Activated CD8-positive, alpha-beta T cell treated with anti-CD3 and anti-CD28 coated beads for 36 hours (primary cell): ENCODE data around the gene HCLS1. TPM values are rescaled to one million over a fixed set of nuclear protein-coding genes. Genes with fewer than 3 reads are reported as not detected.

Experiments
- ATAC-seq: fragments of 200-7000 bp; cut with Tn5 transposase; one replicate; pipeline ENCODE4 v1.10.0; 2021; ENCODE audit warnings: mild to moderate bottlenecking, moderate library complexity
- CTCF ChIA-PET: fragments of 350-600 bp; sonication (Branson Sonifier 250); formaldehyde crosslinking; loops from one replicate; lab custom pipeline; 2021; ENCODE audit warnings: antibody characterized with exemption; lab: Charles Lee
- POLR2A ChIA-PET: fragments of 350-600 bp; sonication (Branson Sonifier 250); formaldehyde crosslinking; loops from one replicate; lab custom pipeline; 2021; ENCODE audit warnings: antibody characterized with exemption; lab: Charles Lee
- DNase-seq: peaks from one replicate; pipeline ENCODE4 v3.0.0-alpha.2; 2020
- H3K27ac Mint-ChIP-seq: one replicate; pipeline ENCODE4 v1.8.0; 2021; ENCODE audit warnings: mild to moderate bottlenecking, mixed read lengths
- H3K27me3 Mint-ChIP-seq: one replicate; pipeline ENCODE4 v1.8.0; 2021; ENCODE audit warnings: mixed read lengths
- H3K36me3 Mint-ChIP-seq: one replicate; pipeline ENCODE4 v1.8.0; 2021; ENCODE audit warnings: low read depth, mixed read lengths
- H3K4me1 Mint-ChIP-seq: one replicate; pipeline ENCODE4 v1.8.0; 2021; ENCODE audit warnings: low read depth, mixed read lengths
- H3K4me3 Mint-ChIP-seq: one replicate; pipeline ENCODE4 v1.8.0; 2021; ENCODE audit warnings: mild to moderate bottlenecking, moderate library complexity, mixed read lengths
- H3K9me3 Mint-ChIP-seq: one replicate; pipeline ENCODE4 v1.8.0; 2021; ENCODE audit warnings: mixed read lengths
- intact Hi-C: fragments of 100-400 bp; cut with micrococcal nuclease; formaldehyde crosslinking; loops from one replicate; pipeline ENCODE4 v1.10.0; 2022
- total RNA-seq, 2 experiments: library from RNA; stranded (reverse); gene quantifications; one replicate each; pipeline ENCODE4 v1.2.3, GENCODE V29; 2021
- TF ChIP-seq, protein P1 (sequence below): fragments of 200-600 bp; IDR thresholded peaks from one replicate; pipeline ENCODE4 v1.8.0; 2022; ENCODE audit warnings: antibody characterized with exemption, mild to moderate bottlenecking

Gene HCLS1, protein sequence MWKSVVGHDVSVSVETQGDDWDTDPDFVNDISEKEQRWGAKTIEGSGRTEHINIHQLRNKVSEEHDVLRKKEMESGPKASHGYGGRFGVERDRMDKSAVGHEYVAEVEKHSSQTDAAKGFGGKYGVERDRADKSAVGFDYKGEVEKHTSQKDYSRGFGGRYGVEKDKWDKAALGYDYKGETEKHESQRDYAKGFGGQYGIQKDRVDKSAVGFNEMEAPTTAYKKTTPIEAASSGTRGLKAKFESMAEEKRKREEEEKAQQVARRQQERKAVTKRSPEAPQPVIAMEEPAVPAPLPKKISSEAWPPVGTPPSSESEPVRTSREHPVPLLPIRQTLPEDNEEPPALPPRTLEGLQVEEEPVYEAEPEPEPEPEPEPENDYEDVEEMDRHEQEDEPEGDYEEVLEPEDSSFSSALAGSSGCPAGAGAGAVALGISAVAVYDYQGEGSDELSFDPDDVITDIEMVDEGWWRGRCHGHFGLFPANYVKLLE
- total RNA-seq, result 100 to 1,000 TPM; 196 to 199 TPM

GRCh38 chr3:121660356-121661171, at the start of gene HCLS1:
Gene HCLS1 (minus strand): TSS chr3:121660903. CDS start chr3:121658347, 2,556 bp downstream.
- peak within 1 kb of the TSS; percentile 98 for H3K4me3 Mint-ChIP-seq
- CTCF ChIA-PET, result interaction anchor here (0.6 to 1.4 kb wide), 3 partner anchors 12 to 59 kb away, joined by 3 to 4 read pairs (median 3); no protein-coding TSS in a partner anchor
- no peaks in the 10 kb centered on the region for H3K27me3 Mint-ChIP-seq
- DNase-seq (peak; percentile 79), ATAC-seq (peak; percentile 86)
- intact Hi-C loops, result loop anchor here (2.0 kb wide), 1 partner anchor 88 kb away; the partner anchor contains the start of gene GOLGB1
- POLR2A ChIA-PET, result interaction anchor here (0.7 to 1.8 kb wide), 11 partner anchors 9 to 172 kb away, joined by 3 to 6 read pairs (median 3); partner anchors contain the start of genes GOLGB1 and POLQ
- TF ChIP-seq, protein P1, sequence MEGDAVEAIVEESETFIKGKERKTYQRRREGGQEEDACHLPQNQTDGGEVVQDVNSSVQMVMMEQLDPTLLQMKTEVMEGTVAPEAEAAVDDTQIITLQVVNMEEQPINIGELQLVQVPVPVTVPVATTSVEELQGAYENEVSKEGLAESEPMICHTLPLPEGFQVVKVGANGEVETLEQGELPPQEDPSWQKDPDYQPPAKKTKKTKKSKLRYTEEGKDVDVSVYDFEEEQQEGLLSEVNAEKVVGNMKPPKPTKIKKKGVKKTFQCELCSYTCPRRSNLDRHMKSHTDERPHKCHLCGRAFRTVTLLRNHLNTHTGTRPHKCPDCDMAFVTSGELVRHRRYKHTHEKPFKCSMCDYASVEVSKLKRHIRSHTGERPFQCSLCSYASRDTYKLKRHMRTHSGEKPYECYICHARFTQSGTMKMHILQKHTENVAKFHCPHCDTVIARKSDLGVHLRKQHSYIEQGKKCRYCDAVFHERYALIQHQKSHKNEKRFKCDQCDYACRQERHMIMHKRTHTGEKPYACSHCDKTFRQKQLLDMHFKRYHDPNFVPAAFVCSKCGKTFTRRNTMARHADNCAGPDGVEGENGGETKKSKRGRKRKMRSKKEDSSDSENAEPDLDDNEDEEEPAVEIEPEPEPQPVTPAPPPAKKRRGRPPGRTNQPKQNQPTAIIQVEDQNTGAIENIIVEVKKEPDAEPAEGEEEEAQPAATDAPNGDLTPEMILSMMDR, result peak; percentile 20
- peaks cover 53% of the 10 kb centered on the region for H3K36me3 Mint-ChIP-seq
- H3K9me3 Mint-ChIP-seq, result no peaks in the 10 kb centered on the region
- peaks cover 49% of the 10 kb centered on the region for H3K4me1 Mint-ChIP-seq
- H3K27ac Mint-ChIP-seq, result peak within 1 kb of the TSS; percentile 99

- TF ChIP-seq, protein P1, result no peak
- CTCF ChIA-PET, result no interaction called here
- Mint-ChIP-seq H3K4me1 (peaks cover 10% of the 10 kb centered on the region), H3K9me3 (no peaks in the 10 kb centered on the region), H3K27ac (no peak overlapping the region), H3K27me3 (no peaks in the 10 kb centered on the region), H3K36me3 (peaks cover 32% of the 10 kb centered on the region), H3K4me3 (no peak overlapping the region)
- no peak for DNase-seq
- ATAC-seq, result no peak
- POLR2A ChIA-PET, result no interaction called here
- intact Hi-C loops, result no loop called here
Measured at GRCh38 chr3:121710347-121710746, 49.6 kb upstream of the HCLS1 start.

- peaks cover 33% of the 10 kb centered on the region for H3K36me3 Mint-ChIP-seq
- POLR2A ChIA-PET, result no interaction called here
- TF ChIP-seq, protein P1, result no peak
- DNase-seq (no peak), ATAC-seq (no peak)
- H3K4me1 Mint-ChIP-seq, result peaks cover 10% of the 10 kb centered on the region
- H3K27me3 Mint-ChIP-seq, result no peaks in the 10 kb centered on the region
- no peaks in the 10 kb centered on the region for H3K9me3 Mint-ChIP-seq
- no peak overlapping the region for H3K4me3 Mint-ChIP-seq
- intact Hi-C loops, result no loop called here
- CTCF ChIA-PET, result no interaction called here
- H3K27ac Mint-ChIP-seq, result no peak overlapping the region
Measured at GRCh38 chr3:121707531-121708273, 47.0 kb upstream of the HCLS1 start.

- ATAC-seq, result no peak
- no peak for DNase-seq
- H3K4me3 Mint-ChIP-seq, result no peak overlapping the region
- ChIA-PET POLR2A (interaction anchor here (0.6 kb wide), 1 partner anchor 381 kb away, joined by 3 read pairs; no protein-coding TSS in a partner anchor), CTCF (no interaction called here)
- peaks cover 4% of the 10 kb centered on the region for H3K4me1 Mint-ChIP-seq
- no peak overlapping the region for H3K27ac Mint-ChIP-seq
- intact Hi-C loops, result no loop called here
- no peaks in the 10 kb centered on the region for H3K9me3 Mint-ChIP-seq
- no peaks in the 10 kb centered on the region for H3K27me3 Mint-ChIP-seq
- H3K36me3 Mint-ChIP-seq, result peaks cover 36% of the 10 kb centered on the region
- TF ChIP-seq, protein P1, result no peak
Measured at GRCh38 chr3:121705541-121705940, 44.8 kb upstream of the HCLS1 start.
